ENCODE results near the gene SLC38A1.
"Not testable (repeated sequence)": the region's sequence is repeated elsewhere in the genome, so short reads cannot be mapped to it uniquely, and the experiment has no call there.

Gene SLC38A1

DNA sequence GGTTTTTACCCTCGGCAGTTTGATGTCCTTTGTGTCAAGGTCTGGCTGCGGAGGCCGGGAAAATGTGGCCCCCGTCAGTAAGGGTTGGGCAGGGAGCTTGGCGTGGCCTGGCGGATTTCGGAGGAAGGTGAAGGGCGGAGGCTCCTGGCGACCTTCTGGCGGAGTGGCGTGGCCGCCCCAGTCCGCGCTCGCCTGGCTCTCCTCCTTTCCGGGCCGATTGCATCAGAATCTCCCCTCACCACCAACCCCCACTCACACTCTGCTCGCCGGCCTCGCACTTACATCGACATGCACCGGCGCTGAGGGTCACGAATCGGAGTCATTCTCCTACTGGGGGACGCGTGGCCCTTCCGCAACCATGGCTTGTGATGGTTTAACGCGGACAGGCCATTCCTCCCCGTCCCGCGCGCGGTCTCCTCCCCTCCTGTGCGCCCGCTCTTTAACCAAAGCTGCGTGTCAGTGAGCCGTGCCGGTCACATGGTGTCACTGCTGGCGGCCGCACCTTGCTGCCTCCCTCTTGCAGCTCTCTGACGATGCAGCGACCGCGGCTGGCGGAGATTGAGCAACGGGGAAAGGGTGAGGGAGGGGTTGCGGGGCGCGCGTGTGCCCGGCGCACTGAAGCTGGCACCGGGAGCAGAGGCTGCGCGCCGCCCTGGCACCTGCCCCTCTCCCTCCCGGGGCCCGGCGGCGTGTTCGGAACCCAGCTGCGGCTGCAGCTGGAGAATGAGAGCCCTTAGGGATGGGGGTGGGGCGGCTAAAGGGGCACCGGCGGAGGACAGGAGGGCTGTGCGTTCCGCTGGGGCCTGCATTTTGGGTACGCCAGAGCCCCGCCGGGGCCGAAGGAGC is at the start of gene SLC38A1:
SLC38A1 (minus strand) TSS at position 461 of the 846 bp plus-strand sequence. CDS start 29,243 bp downstream, outside the sequence.
- DNase-seq (ENCODE audit: low spot score), result peak; percentile 93

DNA sequence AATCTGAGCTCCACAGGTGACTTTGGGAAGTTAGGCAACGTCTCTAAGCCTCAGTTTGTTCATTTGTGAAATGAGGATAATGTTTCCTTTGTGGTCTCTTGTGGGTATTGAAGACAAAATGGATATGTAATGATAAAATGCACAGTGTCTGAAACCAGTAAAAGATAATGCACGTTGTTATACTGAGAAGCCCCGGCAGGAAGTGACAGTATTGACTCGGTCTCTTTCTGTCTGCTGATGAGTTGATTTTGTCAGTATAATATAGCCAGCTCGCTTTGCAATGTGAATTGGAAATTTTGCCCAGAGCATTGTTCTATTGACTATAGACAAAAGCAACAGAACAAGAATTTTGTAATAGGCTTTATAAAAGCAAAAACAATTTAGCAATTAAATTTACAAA is 49.2 kb upstream of the SLC38A1 start:
- no peak for DNase-seq (ENCODE audit: low spot score)

DNA sequence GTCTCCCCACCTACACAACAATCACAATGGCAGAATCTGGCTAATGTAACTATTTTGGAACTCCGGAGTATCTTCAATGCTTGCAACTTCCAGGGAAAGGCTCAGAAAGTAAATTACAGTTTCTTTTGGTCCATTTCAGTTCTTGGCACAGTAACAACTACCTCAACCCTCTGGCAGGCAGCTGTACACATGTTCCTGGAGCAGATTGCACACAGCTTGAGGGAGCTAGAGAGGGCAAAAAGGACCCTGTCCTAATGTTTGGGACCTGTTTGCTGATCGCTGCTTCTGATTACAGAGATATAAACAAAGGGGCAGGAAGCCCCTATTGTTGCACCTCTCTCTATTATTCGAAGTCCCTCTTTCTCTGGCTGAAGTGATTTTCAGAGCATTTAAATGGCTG is 35.2 kb upstream of the SLC38A1 start:
- no peak for DNase-seq (ENCODE audit: low spot score)

GRCh38 chr12:46303039-46303666 is 34.3 kb upstream of the SLC38A1 start:
- DNase-seq (ENCODE audit: low spot score), result peak; percentile 43

DNA sequence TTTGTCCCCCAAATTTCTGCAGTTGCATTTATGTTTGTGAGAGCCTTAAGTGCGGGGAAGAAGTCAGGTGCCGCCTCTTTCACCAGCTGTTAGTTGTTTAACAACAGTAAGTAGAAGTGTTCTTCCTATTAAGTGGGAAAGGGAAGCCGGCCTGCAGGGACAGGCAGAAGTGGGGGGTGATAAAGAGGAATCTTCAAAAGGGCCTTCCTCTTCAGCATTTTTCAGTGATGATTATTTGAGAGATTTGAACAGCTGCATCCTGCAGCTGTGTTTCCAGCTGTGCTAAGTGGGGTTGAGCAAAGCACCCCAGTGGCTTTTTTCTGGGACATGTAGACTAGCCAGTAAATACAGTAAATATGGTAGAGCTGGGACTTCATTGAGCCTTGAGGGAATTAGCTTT is 32.1 kb upstream of the SLC38A1 start:
- no peak for DNase-seq (ENCODE audit: low spot score)

- DNase-seq (ENCODE audit: low spot score), result no peak
These were observed 31.0 kb upstream of the SLC38A1 start for GRCh38 chr12:46299851-46300250.

DNA sequence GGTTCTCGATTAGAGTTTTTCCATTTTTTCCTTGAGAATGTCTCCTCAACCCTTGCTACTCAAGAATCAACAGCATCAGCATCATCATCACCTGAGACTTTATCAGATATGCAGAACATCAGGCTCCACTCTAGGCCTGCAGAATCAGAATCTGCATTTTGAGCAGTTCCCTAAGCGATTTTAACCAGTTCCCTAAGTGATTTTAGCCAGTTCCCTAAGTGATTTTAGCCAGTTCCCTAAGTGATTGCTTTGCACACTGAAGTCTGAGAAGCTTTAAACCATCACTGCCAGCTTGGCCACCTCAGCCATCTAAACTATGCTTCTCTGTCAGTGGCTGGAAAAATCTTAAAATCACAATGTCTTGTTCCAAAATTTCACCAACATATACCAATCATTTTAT is 29.4 kb upstream of the SLC38A1 start:
- no peak for DNase-seq (ENCODE audit: low spot score)

DNA sequence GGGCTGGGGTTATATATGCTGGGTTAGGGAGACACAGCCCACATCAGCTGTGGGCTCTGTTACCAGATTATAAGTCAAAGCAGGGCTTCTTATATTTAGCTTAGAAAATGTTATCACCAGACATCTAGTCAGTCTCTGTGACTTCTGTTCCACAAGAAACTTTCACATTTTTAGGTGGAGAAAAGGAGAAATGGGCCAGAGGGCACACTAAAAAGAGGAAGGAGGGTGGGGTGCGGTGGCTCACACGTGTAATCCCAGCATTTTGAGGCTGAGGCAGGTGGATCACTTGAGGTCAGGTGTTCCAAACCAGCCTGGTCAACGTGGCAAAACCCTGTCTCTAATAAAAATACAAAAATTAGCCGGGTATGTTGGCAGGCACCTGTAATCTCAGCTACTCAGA is 28.0 kb upstream of the SLC38A1 start:
- DNase-seq (ENCODE audit: low spot score), result no peak

- DNase-seq (ENCODE audit: low spot score), result no peak
These were observed 24.0 kb upstream of the SLC38A1 start for GRCh38 chr12:46292754-46293402.

DNA sequence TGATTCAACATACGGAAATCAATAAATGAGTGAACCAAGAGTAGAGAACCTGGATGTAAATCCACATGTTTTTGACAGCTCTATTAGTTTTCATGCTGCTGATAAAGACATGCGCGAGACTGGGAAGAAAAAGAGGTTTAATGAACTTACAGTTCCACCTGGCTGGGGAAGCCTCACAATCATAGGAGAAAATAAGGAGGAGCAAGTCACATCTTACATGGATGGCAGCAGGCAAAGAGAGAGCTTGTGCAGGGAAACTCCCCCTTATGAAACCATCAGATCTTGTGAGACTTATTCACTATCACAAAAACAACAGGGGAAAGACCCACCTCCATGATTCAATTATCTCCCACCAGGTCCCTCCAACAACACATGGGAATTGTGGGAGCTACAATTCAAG is 23.1 kb upstream of the SLC38A1 start:
- DNase-seq (ENCODE audit: low spot score), result not testable (repeated sequence)

- DNase-seq (ENCODE audit: low spot score), result not testable (repeated sequence)
These were observed 16.3 kb upstream of the SLC38A1 start for GRCh38 chr12:46285177-46285576.

DNA sequence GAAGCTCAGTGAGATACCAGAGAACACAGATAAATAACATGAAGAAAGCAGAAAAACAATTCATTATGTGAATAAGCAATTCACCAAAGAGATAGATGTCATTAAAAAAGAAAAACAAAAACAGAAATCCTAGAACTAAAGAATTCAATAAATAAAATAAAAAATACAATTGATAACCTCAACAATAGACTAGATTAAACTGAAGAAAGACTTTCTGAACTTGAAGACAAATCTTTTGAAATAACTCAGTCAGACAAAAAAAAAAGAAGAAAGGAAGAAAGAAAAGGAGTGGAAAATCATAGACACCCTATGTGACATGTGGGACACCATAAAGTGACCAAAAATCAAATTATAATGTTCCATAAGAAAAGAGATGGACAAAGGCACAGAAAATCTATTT is 14.0 kb upstream of the SLC38A1 start:
- no peak for DNase-seq (ENCODE audit: low spot score)

DNA sequence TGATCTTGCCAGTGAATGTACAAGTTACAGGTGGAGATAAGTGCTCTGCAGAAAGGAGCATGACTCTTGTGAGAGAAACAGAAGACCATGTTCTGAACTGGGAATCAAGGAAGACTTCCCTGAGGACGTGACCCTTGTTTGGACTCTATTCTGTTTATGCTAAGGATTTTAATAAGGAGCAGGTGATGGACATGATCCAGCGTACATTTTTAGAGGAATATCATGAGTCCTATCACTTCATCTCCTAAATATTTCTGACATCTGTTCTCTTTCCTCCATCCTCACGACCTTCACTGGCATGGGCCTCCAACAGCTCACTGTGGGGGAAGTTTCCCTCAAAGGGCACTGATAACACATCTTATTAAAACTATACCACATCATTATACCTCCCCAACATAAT is 7.9 kb upstream of the SLC38A1 start:
- DNase-seq (ENCODE audit: low spot score), result no peak

GRCh38 chr12:46271863-46272262 is 3.0 kb upstream of the SLC38A1 start:
- DNase-seq (ENCODE audit: low spot score), result no peak

GRCh38 chr12:46269429-46270241 is 792 bp upstream of the SLC38A1 start:
- peak; percentile 90 for DNase-seq (ENCODE audit: low spot score)

GRCh38 chr12:46267825-46268582 is 839 bp downstream of the SLC38A1 start:
- DNase-seq (ENCODE audit: low spot score), result peak; percentile 60

DNA sequence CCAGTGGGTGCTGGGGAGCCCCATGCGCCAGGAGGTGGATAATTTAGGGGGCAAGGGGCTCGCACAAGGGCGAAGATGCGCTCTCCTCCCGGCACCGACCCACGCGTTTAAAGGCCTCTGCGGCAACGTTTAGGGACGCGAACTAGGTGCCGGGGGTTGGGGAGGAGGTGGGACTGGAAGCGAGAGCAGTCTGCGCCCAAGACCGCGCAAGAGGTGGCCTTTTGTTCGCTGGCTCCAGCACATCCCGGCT is 1.3 kb downstream of the SLC38A1 start:
- DNase-seq (ENCODE audit: low spot score), result no peak

GRCh38 chr12:46266869-46267574 is 1.8 kb downstream of the SLC38A1 start:
- DNase-seq (ENCODE audit: low spot score), result peak; percentile 64

- peak; percentile 52 for DNase-seq (ENCODE audit: low spot score)
These were observed 2.5 kb downstream of the SLC38A1 start for GRCh38 chr12:46266382-46266791.

- DNase-seq (ENCODE audit: low spot score), result no peak
These were observed 3.1 kb downstream of the SLC38A1 start for GRCh38 chr12:46265734-46266133.

DNA sequence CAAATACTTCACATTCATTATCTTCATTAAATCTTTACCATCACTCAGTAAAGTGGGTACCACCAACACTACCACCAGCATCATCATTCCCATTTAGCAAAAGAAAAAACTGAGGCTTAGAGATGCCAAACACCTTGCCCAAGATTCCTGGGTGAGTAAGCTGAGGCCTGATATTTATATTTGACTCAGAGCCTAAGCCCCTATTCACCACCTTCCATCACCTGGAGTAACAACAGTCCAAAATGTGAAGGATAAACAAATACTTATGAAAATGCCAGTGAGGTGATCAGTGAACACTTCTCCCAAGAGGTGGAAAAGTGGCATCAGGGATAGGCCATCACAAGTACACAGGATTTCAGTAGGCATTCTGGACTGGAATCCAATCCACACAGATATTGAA is 3.7 kb downstream of the SLC38A1 start:
- DNase-seq (ENCODE audit: low spot score), result peak; percentile 40

Data from kidney tubule cell (primary cell).